ENCODE measurements around the gene ZNF8.

Gene ZNF8

GRCh38 chr19:58334691-58335249, 56.0 kb downstream of the ZNF8 start:
- Histone ChIP-seq H3K4me1 (ENCODE audit: control insufficient read depth, insufficient read depth, low read depth, low read length) (no peaks in the 10 kb centered on the region), H3K23ac (ENCODE audit: low read length in 2 of 2) (no peak overlapping the region), H3K27me3 (ENCODE audit: control insufficient read depth in 1 of 2, insufficient read depth in 1 of 2, low read length in 2 of 2) (no peaks in the 10 kb centered on the region), H3K18ac (ENCODE audit: low read depth in 1 of 2, low read length in 2 of 2) (no peak overlapping the region), H3K4me2 (ENCODE audit: low read length, poor library complexity, severe bottlenecking) (no peak overlapping the region), H3K27ac (ENCODE audit: low read length, poor library complexity, severe bottlenecking) (no peak overlapping the region), H3K9me3 (ENCODE audit: control insufficient read depth, low read length) (peaks cover 14% of the 10 kb centered on the region), H2BK12ac (ENCODE audit: low read length in 2 of 2) (no peak overlapping the region), H2AFZ (ENCODE audit: low read depth, low read length) (no peak overlapping the region), H3K9ac (ENCODE audit: low read length) (no peak overlapping the region), H3K79me1 (replicated peaks; ENCODE audit: low read length, poor library complexity, severe bottlenecking) (peaks cover 30% of the 10 kb centered on the region), H3K4me3 (ENCODE audit: insufficient read depth in 1 of 2, low read depth in 1 of 2, low read length in 2 of 2) (no peak overlapping the region), H2BK120ac (ENCODE audit: low read depth, low read length) (no peak overlapping the region), H3K36me3 (ENCODE audit: control insufficient read depth in 1 of 2, insufficient read depth in 2 of 2, low read depth in 1 of 2, low read length in 2 of 2) (peaks cover 49 to 50% of the 10 kb centered on the region in 2 experiments), H3K14ac (ENCODE audit: low read length in 2 of 2) (no peak overlapping the region), H2BK5ac (ENCODE audit: low read depth, low read length, poor library complexity, severe bottlenecking) (no peak overlapping the region), H2BK15ac (ENCODE audit: low read depth, poor library complexity, severe bottlenecking) (no peak overlapping the region), H4K8ac (ENCODE audit: low read length) (no peak overlapping the region), H2AK5ac (ENCODE audit: low read length, severe bottlenecking) (no peak overlapping the region), H3K4ac (ENCODE audit: low read depth in 1 of 2, low read length in 2 of 2) (no peak overlapping the region), H4K91ac (ENCODE audit: low read length) (no peak overlapping the region)
- 95% methylated on average over 16 of the region's 19 CpGs for WGBS
- no peak for DNase-seq

- Histone ChIP-seq H3K14ac (ENCODE audit: low read length in 2 of 2) (no peak overlapping the region), H4K91ac (ENCODE audit: low read length) (no peak overlapping the region), H3K9me3 (ENCODE audit: control insufficient read depth, low read length) (peaks cover 14% of the 10 kb centered on the region), H3K4me1 (ENCODE audit: control insufficient read depth, insufficient read depth, low read depth, low read length) (no peaks in the 10 kb centered on the region), H3K4ac (ENCODE audit: low read depth in 1 of 2, low read length in 2 of 2) (no peak overlapping the region), H2BK15ac (ENCODE audit: low read depth, poor library complexity, severe bottlenecking) (no peak overlapping the region), H2AK5ac (ENCODE audit: low read length, severe bottlenecking) (no peak overlapping the region), H2BK5ac (ENCODE audit: low read depth, low read length, poor library complexity, severe bottlenecking) (no peak overlapping the region), H3K4me2 (ENCODE audit: low read length, poor library complexity, severe bottlenecking) (no peak overlapping the region), H4K8ac (ENCODE audit: low read length) (no peak overlapping the region), H2AFZ (ENCODE audit: low read depth, low read length) (no peak overlapping the region), H2BK120ac (ENCODE audit: low read depth, low read length) (no peak overlapping the region), H3K36me3 (ENCODE audit: control insufficient read depth in 1 of 2, insufficient read depth in 2 of 2, low read depth in 1 of 2, low read length in 2 of 2) (peaks cover 54 to 55% of the 10 kb centered on the region in 2 experiments), H3K9ac (ENCODE audit: low read length) (no peak overlapping the region), H3K4me3 (ENCODE audit: insufficient read depth in 1 of 2, low read depth in 1 of 2, low read length in 2 of 2) (no peak overlapping the region), H2BK12ac (ENCODE audit: low read length in 2 of 2) (no peak overlapping the region), H3K23ac (ENCODE audit: low read length in 2 of 2) (no peak overlapping the region), H3K27me3 (ENCODE audit: control insufficient read depth in 1 of 2, insufficient read depth in 1 of 2, low read length in 2 of 2) (no peaks in the 10 kb centered on the region), H3K18ac (ENCODE audit: low read depth in 1 of 2, low read length in 2 of 2) (no peak overlapping the region), H3K27ac (ENCODE audit: low read length, poor library complexity, severe bottlenecking) (no peak overlapping the region), H3K79me1 (replicated peaks; ENCODE audit: low read length, poor library complexity, severe bottlenecking) (peaks cover 34% of the 10 kb centered on the region)
- DNase-seq: no peak
- WGBS: 88% methylated on average over 3 of the region's 3 CpGs
These were observed 56.9 kb downstream of the ZNF8 start for GRCh38 chr19:58335630-58336029.

GRCh38 chr19:58336216-58336615, 57.5 kb downstream of the ZNF8 start:
- H3K36me3 ChIP-seq (ENCODE audit: control insufficient read depth in 1 of 2, insufficient read depth in 2 of 2, low read depth in 1 of 2, low read length in 2 of 2): peaks cover 58 to 60% of the 10 kb centered on the region in 2 experiments
- H2BK12ac ChIP-seq (ENCODE audit: low read length in 2 of 2): no peak overlapping the region
- no peak overlapping the region for H3K14ac ChIP-seq (ENCODE audit: low read length in 2 of 2)
- no peak overlapping the region for H2AFZ ChIP-seq (ENCODE audit: low read depth, low read length)
- H4K8ac ChIP-seq (ENCODE audit: low read length): no peak overlapping the region
- H3K9me3 ChIP-seq (ENCODE audit: control insufficient read depth, low read length): peaks cover 14% of the 10 kb centered on the region
- no peak overlapping the region for H2BK5ac ChIP-seq (ENCODE audit: low read depth, low read length, poor library complexity, severe bottlenecking)
- no peak for DNase-seq
- H3K4me3 ChIP-seq (ENCODE audit: insufficient read depth in 1 of 2, low read depth in 1 of 2, low read length in 2 of 2): no peak overlapping the region
- no peak overlapping the region for H3K9ac ChIP-seq (ENCODE audit: low read length)
- no peak overlapping the region for H2BK120ac ChIP-seq (ENCODE audit: low read depth, low read length)
- no peak overlapping the region for H4K91ac ChIP-seq (ENCODE audit: low read length)
- H3K4me1 ChIP-seq (ENCODE audit: control insufficient read depth, insufficient read depth, low read depth, low read length): no peaks in the 10 kb centered on the region
- WGBS: 98% methylated on average over 1 of the region's 1 CpG
- no peak overlapping the region for H3K18ac ChIP-seq (ENCODE audit: low read depth in 1 of 2, low read length in 2 of 2)
- peaks cover 38% of the 10 kb centered on the region for H3K79me1 ChIP-seq (replicated peaks; ENCODE audit: low read length, poor library complexity, severe bottlenecking)
- H3K4ac ChIP-seq (ENCODE audit: low read depth in 1 of 2, low read length in 2 of 2): no peak overlapping the region
- no peak overlapping the region for H3K23ac ChIP-seq (ENCODE audit: low read length in 2 of 2)
- no peak overlapping the region for H2AK5ac ChIP-seq (ENCODE audit: low read length, severe bottlenecking)
- H2BK15ac ChIP-seq (ENCODE audit: low read depth, poor library complexity, severe bottlenecking): no peak overlapping the region
- H3K27ac ChIP-seq (ENCODE audit: low read length, poor library complexity, severe bottlenecking): no peak overlapping the region
- no peaks in the 10 kb centered on the region for H3K27me3 ChIP-seq (ENCODE audit: control insufficient read depth in 1 of 2, insufficient read depth in 1 of 2, low read length in 2 of 2)
- no peak overlapping the region for H3K4me2 ChIP-seq (ENCODE audit: low read length, poor library complexity, severe bottlenecking)

GRCh38 chr19:58336820-58337219, 58.1 kb downstream of the ZNF8 start:
- Histone ChIP-seq H4K8ac (ENCODE audit: low read length) (no peak overlapping the region), H4K91ac (ENCODE audit: low read length) (no peak overlapping the region), H3K27me3 (ENCODE audit: control insufficient read depth in 1 of 2, insufficient read depth in 1 of 2, low read length in 2 of 2) (no peaks in the 10 kb centered on the region), H3K79me1 (replicated peaks; ENCODE audit: low read length, poor library complexity, severe bottlenecking) (peaks cover 42% of the 10 kb centered on the region), H2BK5ac (ENCODE audit: low read depth, low read length, poor library complexity, severe bottlenecking) (no peak overlapping the region), H3K4me2 (ENCODE audit: low read length, poor library complexity, severe bottlenecking) (no peak overlapping the region), H3K27ac (ENCODE audit: low read length, poor library complexity, severe bottlenecking) (no peak overlapping the region), H3K9me3 (ENCODE audit: control insufficient read depth, low read length) (peaks cover 14% of the 10 kb centered on the region), H3K23ac (ENCODE audit: low read length in 2 of 2) (no peak overlapping the region), H3K4me1 (ENCODE audit: control insufficient read depth, insufficient read depth, low read depth, low read length) (no peaks in the 10 kb centered on the region), H3K18ac (ENCODE audit: low read depth in 1 of 2, low read length in 2 of 2) (no peak overlapping the region), H3K36me3 (ENCODE audit: control insufficient read depth in 1 of 2, insufficient read depth in 2 of 2, low read depth in 1 of 2, low read length in 2 of 2) (peaks cover 62 to 65% of the 10 kb centered on the region in 2 experiments), H2BK12ac (ENCODE audit: low read length in 2 of 2) (no peak overlapping the region), H2BK15ac (ENCODE audit: low read depth, poor library complexity, severe bottlenecking) (no peak overlapping the region), H2BK120ac (ENCODE audit: low read depth, low read length) (no peak overlapping the region), H3K14ac (ENCODE audit: low read length in 2 of 2) (no peak overlapping the region), H3K4me3 (ENCODE audit: insufficient read depth in 1 of 2, low read depth in 1 of 2, low read length in 2 of 2) (no peak overlapping the region), H2AFZ (ENCODE audit: low read depth, low read length) (no peak overlapping the region), H3K4ac (ENCODE audit: low read depth in 1 of 2, low read length in 2 of 2) (no peak overlapping the region), H3K9ac (ENCODE audit: low read length) (no peak overlapping the region), H2AK5ac (ENCODE audit: low read length, severe bottlenecking) (no peak overlapping the region)
- WGBS: 97% methylated on average over 4 of the region's 4 CpGs
- DNase-seq: no peak
